Kidney (tissue), 14 donors: ENCODE results near the gene FGFR2. TPM values are rescaled to one million over a fixed set of nuclear protein-coding genes. Genes with fewer than 3 reads are reported as not detected.

ENCODE experiments used
- DNase-seq, 5 donors: peaks; one replicate each; pipeline ENCODE4 v3.0.0-alpha.2; 2013 to 2020
- FAIRE-seq: peaks from 2 replicates; lab custom pipeline; 2012; peaks lifted over from hg19 to GRCh38; lab: Jason Lieb, UNC
- H3K27ac ChIP-seq, 2 donors: one replicate each; pipeline ENCODE4 v1.7.0; 2013; ENCODE audit warnings: low read depth in 2 of 2, low read length in 2 of 2, inconsistent platforms in 1 of 2
- H3K27me3 ChIP-seq: one replicate; pipeline ENCODE4 v1.7.1; 2013; ENCODE audit warnings: low read length, inconsistent platforms; ENCODE audit not compliant: control insufficient read depth, insufficient read depth
- H3K36me3 ChIP-seq, 3 donors: one replicate each; pipeline versions ENCODE4 v1.7.0 to v1.7.1; 2013; ENCODE audit warnings: low read length in 3 of 3, control low read depth in 1 of 3, inconsistent platforms in 1 of 3; ENCODE audit not compliant: insufficient read depth in 3 of 3, control insufficient read depth in 2 of 3
- H3K4me1 ChIP-seq, 3 donors: one replicate each; pipeline versions ENCODE4 v1.7.0 to v1.7.1; 2013; ENCODE audit warnings: low read length in 3 of 3, inconsistent platforms in 1 of 3, low read depth in 1 of 3; ENCODE audit not compliant: control insufficient read depth in 2 of 3, insufficient read depth in 2 of 3
- H3K4me3 ChIP-seq, 3 donors: one replicate each; pipeline versions ENCODE4 v1.7.0 to v1.8.1; 2013; ENCODE audit warnings: low read length in 3 of 3, control low read depth in 1 of 3, inconsistent platforms in 1 of 3
- H3K9ac ChIP-seq, 3 donors: one replicate each; pipeline versions ENCODE4 v1.7.0 to v1.7.1; 2013; ENCODE audit warnings: low read length in 3 of 3, control low read depth in 1 of 3, inconsistent platforms in 1 of 3
- H3K9me3 ChIP-seq, 3 donors: one replicate each; pipeline versions ENCODE4 v1.7.0 to v1.7.1; 2013; ENCODE audit warnings: low read length in 3 of 3, control low read depth in 1 of 3, inconsistent platforms in 1 of 3; ENCODE audit not compliant: control insufficient read depth in 2 of 3, insufficient read depth in 1 of 3
- intact Hi-C: fragments of 100-400 bp; cut with DNase I; formaldehyde crosslinking; loops from one replicate; pipeline ENCODE4 v1.11.1; 2022
- polyA plus RNA-seq: library from polyadenylated mRNA; stranded (reverse); fragments of 350-450 nt; fragmentation: Illumina TruSeq; extraction: RNeasy Lipid Tissue Mini Kit (QIAGEN cat#74804); gene quantifications from one replicate; pipeline ENCODE4 v1.2.3, GENCODE V29; 2014; ENCODE audit warnings: low read depth, low replicate concordance; ENCODE audit not compliant: insufficient read depth
- total RNA-seq: library from RNA; stranded (reverse); fragmentation: NEBNext Ultra II Directional; extraction: Animal tissue kit (Norgen Biotek cat#: 25700); gene quantifications from one replicate; pipeline ENCODE4 v1.2.1, GENCODE V29; 2021
- TF ChIP-seq, protein P1 (sequence below): IDR thresholded peaks from 3 replicates; pipeline ENCODE4 v1.5.1; 2012; ENCODE audit warnings: mild to moderate bottlenecking, moderate library complexity, borderline replicate concordance; ENCODE audit not compliant: insufficient read depth; ENCODE audit errors: extremely low read depth
- donor health status: control.
- donor health status: control.
- donor health status: control.
- donor health status: control.
- donor health status: control.
- donor health status: DM: yes; HTN: yes; CAD: no.
- donor health status: Normal renal cell carcinoma (clear cell type).

Gene FGFR2
- total and polyA plus RNA-seq, 2 donors from 2014 or later, result 20.2 to 59.4 TPM

DNA sequence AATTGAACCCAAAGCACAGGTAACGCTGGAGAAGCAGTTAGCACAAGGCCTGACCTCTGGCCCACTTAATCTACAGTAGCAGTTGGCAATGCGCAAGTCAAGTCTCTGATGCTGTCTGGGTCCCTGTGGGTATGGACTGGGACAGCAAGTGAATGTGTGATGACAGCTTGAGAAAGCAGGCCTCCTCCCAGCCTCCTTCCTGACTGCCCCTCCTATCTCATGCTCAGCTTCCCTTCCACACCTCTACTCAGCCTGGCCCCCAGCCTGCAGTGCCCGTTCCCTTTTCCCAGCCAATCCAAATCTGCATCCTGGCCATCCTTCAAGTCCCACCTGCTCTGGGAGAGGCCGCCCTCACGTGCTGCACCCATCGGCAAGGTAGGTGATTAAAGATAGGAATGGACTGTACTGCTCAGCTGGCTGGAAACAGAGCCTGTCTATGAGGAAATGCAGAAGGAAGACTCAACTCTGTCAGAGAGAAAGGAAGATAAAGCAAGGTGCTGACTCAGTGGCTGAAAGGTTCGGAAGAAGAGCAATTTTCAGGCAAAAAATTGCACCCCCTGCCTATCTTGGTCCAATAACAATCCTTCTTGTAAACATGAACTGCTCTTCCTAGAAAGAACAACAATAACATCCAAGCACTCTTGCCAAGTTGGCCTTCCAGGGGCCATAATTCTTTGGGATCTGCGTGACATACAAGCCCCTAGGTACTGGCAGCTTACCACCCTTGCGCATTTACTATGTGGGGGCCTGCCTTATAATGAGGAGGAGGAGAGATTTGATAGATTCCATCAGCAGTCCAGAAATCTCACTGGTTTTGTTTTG, 16.6 kb upstream of the FGFR2 start:
- H3K4me3 ChIP-seq, result no peak overlapping the region
- FAIRE-seq, result no peak
- TF ChIP-seq, protein P1, sequence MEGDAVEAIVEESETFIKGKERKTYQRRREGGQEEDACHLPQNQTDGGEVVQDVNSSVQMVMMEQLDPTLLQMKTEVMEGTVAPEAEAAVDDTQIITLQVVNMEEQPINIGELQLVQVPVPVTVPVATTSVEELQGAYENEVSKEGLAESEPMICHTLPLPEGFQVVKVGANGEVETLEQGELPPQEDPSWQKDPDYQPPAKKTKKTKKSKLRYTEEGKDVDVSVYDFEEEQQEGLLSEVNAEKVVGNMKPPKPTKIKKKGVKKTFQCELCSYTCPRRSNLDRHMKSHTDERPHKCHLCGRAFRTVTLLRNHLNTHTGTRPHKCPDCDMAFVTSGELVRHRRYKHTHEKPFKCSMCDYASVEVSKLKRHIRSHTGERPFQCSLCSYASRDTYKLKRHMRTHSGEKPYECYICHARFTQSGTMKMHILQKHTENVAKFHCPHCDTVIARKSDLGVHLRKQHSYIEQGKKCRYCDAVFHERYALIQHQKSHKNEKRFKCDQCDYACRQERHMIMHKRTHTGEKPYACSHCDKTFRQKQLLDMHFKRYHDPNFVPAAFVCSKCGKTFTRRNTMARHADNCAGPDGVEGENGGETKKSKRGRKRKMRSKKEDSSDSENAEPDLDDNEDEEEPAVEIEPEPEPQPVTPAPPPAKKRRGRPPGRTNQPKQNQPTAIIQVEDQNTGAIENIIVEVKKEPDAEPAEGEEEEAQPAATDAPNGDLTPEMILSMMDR, result no peak
- peaks cover 0 to 4% (median 0%) of the 10 kb centered on the region in 3 donors for H3K4me1 ChIP-seq
- H3K9me3 ChIP-seq, result peaks cover 0 to 7% (median 0%) of the 10 kb centered on the region in 3 donors
- no peak overlapping the region for H3K9ac ChIP-seq
- DNase-seq, result no peak
- intact Hi-C loops, result no loop called here
- no peaks in the 10 kb centered on the region for H3K36me3 ChIP-seq
- H3K27me3 ChIP-seq, result no peaks in the 10 kb centered on the region
- no peak overlapping the region for H3K27ac ChIP-seq

DNA sequence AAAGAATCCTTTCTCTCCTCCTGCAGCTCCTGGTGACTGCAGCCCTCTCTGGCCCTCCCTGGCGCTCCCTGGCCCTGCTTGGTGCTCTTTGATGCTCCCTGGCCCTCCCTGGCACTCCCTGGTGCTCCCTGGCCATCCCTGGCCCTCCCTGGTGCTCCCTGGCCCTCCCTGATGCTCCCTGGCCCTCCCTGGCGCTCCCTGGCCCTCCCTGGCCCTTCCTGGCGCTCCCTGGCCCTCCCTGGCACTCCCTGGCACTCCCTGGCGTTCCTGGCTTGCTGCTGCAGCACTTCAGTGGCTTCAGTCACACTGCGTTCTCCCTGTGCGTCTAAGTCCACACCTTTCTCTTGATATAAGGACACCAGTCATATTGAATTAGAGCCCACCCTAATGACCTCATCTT, 15.2 kb upstream of the FGFR2 start:
- DNase-seq, result no peak
- Histone ChIP-seq H3K4me1 (peaks cover 0 to 4% (median 0%) of the 10 kb centered on the region in 3 donors), H3K36me3 (no peaks in the 10 kb centered on the region), H3K27ac (no peak overlapping the region), H3K4me3 (no peak overlapping the region), H3K27me3 (no peaks in the 10 kb centered on the region), H3K9ac (no peak overlapping the region), H3K9me3 (no peaks in the 10 kb centered on the region)
- intact Hi-C loops, result no loop called here
- no peak for FAIRE-seq
- TF ChIP-seq, protein P1, result no peak

DNA sequence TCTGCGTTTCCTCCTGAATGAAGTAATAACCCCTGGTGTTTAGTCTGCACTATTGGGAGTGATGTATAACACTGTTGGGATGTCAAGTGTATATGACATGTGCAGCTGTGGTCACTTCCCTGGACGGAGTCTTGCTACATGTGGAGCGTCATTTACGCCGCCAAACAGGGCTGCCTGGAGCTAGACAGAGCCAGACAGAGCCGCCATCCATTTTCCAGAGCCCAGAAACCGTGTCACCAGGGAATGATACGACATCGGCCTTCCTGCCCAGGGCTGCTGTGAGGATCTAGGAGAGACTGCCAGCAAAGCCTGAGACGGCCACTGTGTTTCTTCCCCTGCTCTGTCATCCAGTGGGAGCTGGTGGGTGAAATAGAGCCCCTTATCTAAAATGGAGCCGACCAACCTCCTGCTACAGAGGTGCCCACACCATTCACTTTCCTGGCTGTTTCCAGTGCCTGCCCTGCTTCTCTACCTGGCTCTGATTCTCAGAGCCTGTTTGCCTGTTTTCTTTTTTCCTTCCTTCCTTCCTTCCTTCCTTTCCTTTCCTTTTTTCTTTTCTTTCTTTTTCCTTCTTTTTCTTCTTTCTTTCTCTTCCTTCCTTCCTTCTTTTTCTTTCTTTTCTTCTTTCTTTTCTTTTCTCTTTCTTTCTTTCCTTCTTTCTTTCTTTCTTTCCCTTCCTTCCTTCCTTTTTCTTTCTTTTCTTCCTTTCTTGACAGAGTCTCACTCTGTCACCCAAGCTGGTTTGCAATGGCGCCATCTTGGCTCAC, 13.3 kb upstream of the FGFR2 start:
- TF ChIP-seq, protein P1, result no peak
- DNase-seq, result no peak
- Histone ChIP-seq H3K4me3 (no peak overlapping the region), H3K9ac (no peak overlapping the region), H3K27me3 (no peaks in the 10 kb centered on the region), H3K9me3 (no peaks in the 10 kb centered on the region), H3K4me1 (peaks cover 0 to 4% (median 0%) of the 10 kb centered on the region in 3 donors), H3K36me3 (no peaks in the 10 kb centered on the region), H3K27ac (no peak overlapping the region)
- FAIRE-seq, result no peak
- intact Hi-C loops, result no loop called here
